CD4-positive, alpha-beta memory T cell (primary cell): ENCODE results near the gene SLC38A1. TPM values are rescaled to one million over a fixed set of nuclear protein-coding genes. Genes with fewer than 3 reads are reported as not detected.
"Not testable (repeated sequence)": the region's sequence is repeated elsewhere in the genome, so short reads cannot be mapped to it uniquely, and the experiment has no call there.

Experiments used
- CTCF ChIA-PET: fragments of 350-600 bp; sonication (Branson Sonifier 250); formaldehyde crosslinking; loops from one replicate; lab custom pipeline; 2021; ENCODE audit warnings: inconsistent platforms; ENCODE audit not compliant: partially characterized antibody; lab: Charles Lee
- POLR2A ChIA-PET: fragments of 350-600 bp; sonication (Branson Sonifier 250); formaldehyde crosslinking; loops from one replicate; lab custom pipeline; 2021; ENCODE audit not compliant: partially characterized antibody; lab: Charles Lee
- DNase-seq, 5 donors: peaks; one replicate each; pipeline versions ENCODE4 v3.0.0 to v3.0.0-alpha.2; 2020 to 2022; ENCODE audit warnings: mixed read lengths in 1 of 5
- H3K27ac ChIP-seq: one replicate; pipeline ENCODE4 v1.7.0; 2013; ENCODE audit warnings: low read depth, low read length
- H3K27me3 ChIP-seq: 2 replicates; pipeline ENCODE4 v1.7.0; 2013; ENCODE audit warnings: mild to moderate bottlenecking, low read length, moderate library complexity; ENCODE audit not compliant: insufficient read depth
- H3K36me3 ChIP-seq: 2 replicates; pipeline ENCODE4 v1.7.0; 2013; ENCODE audit warnings: mild to moderate bottlenecking, low read length, moderate library complexity; ENCODE audit not compliant: insufficient read depth
- H3K4me1 ChIP-seq: 2 replicates; pipeline ENCODE4 v1.7.0; 2013; ENCODE audit warnings: mild to moderate bottlenecking, low read length, moderate library complexity; ENCODE audit not compliant: insufficient read depth
- H3K4me3 ChIP-seq, 2 donors: one replicate each; pipeline ENCODE4 v1.7.0; 2013; ENCODE audit warnings: low read length in 2 of 2, mild to moderate bottlenecking in 1 of 2
- H3K9me3 ChIP-seq, 2 donors: one replicate each; pipeline ENCODE4 v1.7.0; 2013; ENCODE audit warnings: low read length in 2 of 2, control low read depth in 1 of 2; ENCODE audit not compliant: control insufficient read depth in 1 of 2
- H3K27ac Mint-ChIP-seq, 7 donors: one replicate each; pipeline ENCODE4 v1.8.0; 2020 to 2021; ENCODE audit warnings: mixed read lengths in 7 of 7, mild to moderate bottlenecking in 6 of 7, inconsistent platforms in 3 of 7, moderate library complexity in 3 of 7
- H3K27me3 Mint-ChIP-seq, 2 donors: one replicate each; pipeline ENCODE4 v1.8.0; 2020 to 2021; ENCODE audit warnings: mixed read lengths in 2 of 2
- H3K36me3 Mint-ChIP-seq, 2 donors: one replicate each; pipeline ENCODE4 v1.8.0; 2020 to 2021; ENCODE audit warnings: mixed read lengths in 2 of 2, inconsistent platforms in 1 of 2, mild to moderate bottlenecking in 1 of 2
- H3K4me1 Mint-ChIP-seq, 4 donors: one replicate each; pipeline ENCODE4 v1.8.0; 2020 to 2021; ENCODE audit warnings: mixed read lengths in 4 of 4, mild to moderate bottlenecking in 1 of 4
- H3K4me3 Mint-ChIP-seq, 8 donors: one replicate each; pipeline ENCODE4 v1.8.0; 2020 to 2021; ENCODE audit warnings: mixed read lengths in 8 of 8, mild to moderate bottlenecking in 7 of 8, moderate library complexity in 6 of 8, inconsistent platforms in 3 of 8
- H3K9me3 Mint-ChIP-seq, 8 donors: one replicate each; pipeline ENCODE4 v1.8.0; 2020 to 2021; ENCODE audit warnings: mixed read lengths in 8 of 8, mild to moderate bottlenecking in 5 of 8, inconsistent platforms in 3 of 8, moderate library complexity in 1 of 8
- intact Hi-C: fragments of 100-400 bp; cut with micrococcal nuclease; formaldehyde crosslinking; loops from one replicate; pipeline ENCODE4 v1.15.1; 2023
- polyA plus RNA-seq, 2 donors: library from polyadenylated mRNA; unstranded; fragments of 300-500 nt; fragmentation: Illumina TruSeq; gene quantifications; one replicate each; pipeline ENCODE4 v1.2.3, GENCODE V29; 2021
- total RNA-seq, 2 experiments: library from RNA; stranded (reverse); gene quantifications; one replicate each; pipeline ENCODE4 v1.2.3, GENCODE V29; 2021

Gene SLC38A1
- total and polyA plus RNA-seq, 4 experiments from 2014 or later: 230 to 307 (median 268) TPM

GRCh38 chr12:46251994-46252393, 16.8 kb downstream of the SLC38A1 start:
- Mint-ChIP-seq H3K4me1 (peaks cover 68 to 97% (median 81%) of the 10 kb centered on the region in 4 donors), H3K9me3 (peaks cover 6 to 42% (median 32%) of the 10 kb centered on the region in 8 donors), H3K4me3 (peak overlapping the region in 1 of 8 donors; percentile 20), H3K36me3 (peaks cover 86 to 91% of the 10 kb centered on the region in 2 donors), H3K27ac (peak overlapping the region in 4 of 7 donors; percentile 26 to 72 (median 35))
- Histone ChIP-seq H3K4me1 (peaks cover 56% of the 10 kb centered on the region), H3K36me3 (peaks cover 15% of the 10 kb centered on the region)
- H3K4me3 ChIP-seq, CTCF ChIA-PET, DNase-seq, H3K27ac ChIP-seq, intact Hi-C loops, H3K27me3 Mint-ChIP-seq, POLR2A ChIA-PET, H3K27me3 ChIP-seq, H3K9me3 ChIP-seq: not testable (repeated sequence)

- H3K4me1 Mint-ChIP-seq: peaks cover 66 to 97% (median 82%) of the 10 kb centered on the region in 4 donors
- H3K27me3 ChIP-seq, DNase-seq, intact Hi-C loops, H3K4me3 ChIP-seq, CTCF ChIA-PET, H3K27ac ChIP-seq, H3K9me3 ChIP-seq, H3K27me3 Mint-ChIP-seq: not testable (repeated sequence)
- Histone ChIP-seq H3K36me3 (peaks cover 21% of the 10 kb centered on the region), H3K4me1 (peaks cover 58% of the 10 kb centered on the region)
- POLR2A ChIA-PET: interaction anchor here (1.4 kb wide), 1 partner anchor 20 kb away, joined by 4 read pairs; no protein-coding TSS in a partner anchor
- peaks cover 91 to 95% of the 10 kb centered on the region in 2 donors for H3K36me3 Mint-ChIP-seq
- H3K27ac Mint-ChIP-seq: peak overlapping the region in 6 of 7 donors; percentile 10 to 83 (median 44)
- H3K4me3 Mint-ChIP-seq: peak overlapping the region in 6 of 8 donors; percentile 20 to 58 (median 54)
- H3K9me3 Mint-ChIP-seq: peaks cover 6 to 43% (median 32%) of the 10 kb centered on the region in 8 donors
These were observed 18.9 kb downstream of the SLC38A1 start for GRCh38 chr12:46249960-46250359.

GRCh38 chr12:46246021-46246700, 22.7 kb downstream of the SLC38A1 start:
- Histone ChIP-seq H3K4me3 (no peak overlapping the region), H3K27me3 (no peaks in the 10 kb centered on the region), H3K27ac (no peak overlapping the region), H3K36me3 (peaks cover 16% of the 10 kb centered on the region), H3K4me1 (peaks cover 71% of the 10 kb centered on the region), H3K9me3 (no peaks in the 10 kb centered on the region)
- intact Hi-C loops: no loop called here
- CTCF ChIA-PET: interaction anchor here (1.0 to 2.0 kb wide), 2 partner anchors 57 to 121 kb away, joined by 3 to 4 read pairs; no protein-coding TSS in a partner anchor
- Mint-ChIP-seq H3K27ac (peak overlapping the region; percentile 3 to 88 (median 65)), H3K36me3 (peaks cover 84% of the 10 kb centered on the region in 2 donors), H3K27me3 (no peaks in the 10 kb centered on the region), H3K9me3 (peaks cover 8 to 45% (median 31%) of the 10 kb centered on the region in 8 donors), H3K4me1 (peaks cover 69 to 96% (median 82%) of the 10 kb centered on the region in 4 donors), H3K4me3 (peak overlapping the region in 7 of 8 donors; percentile 8 to 73 (median 58))
- POLR2A ChIA-PET: interaction anchor here (0.8 to 1.5 kb wide), 7 partner anchors 10 to 31 kb away, joined by 3 to 9 read pairs (median 3); partner anchors contain the start of gene SLC38A1
- peak in 2 of 5 donors; percentile 33 to 37 for DNase-seq

GRCh38 chr12:46244997-46245396, 23.8 kb downstream of the SLC38A1 start:
- Histone ChIP-seq H3K27ac (no peak overlapping the region), H3K27me3 (no peaks in the 10 kb centered on the region), H3K9me3 (no peaks in the 10 kb centered on the region), H3K4me1 (peaks cover 76% of the 10 kb centered on the region), H3K36me3 (peaks cover 28% of the 10 kb centered on the region), H3K4me3 (no peak overlapping the region)
- Mint-ChIP-seq H3K27me3 (no peaks in the 10 kb centered on the region), H3K27ac (peak overlapping the region in 5 of 7 donors; percentile 3 to 75 (median 37)), H3K36me3 (peaks cover 82 to 84% of the 10 kb centered on the region in 2 donors), H3K4me3 (peak overlapping the region in 4 of 8 donors; percentile 12 to 73 (median 41)), H3K4me1 (peaks cover 61 to 96% (median 78%) of the 10 kb centered on the region in 4 donors), H3K9me3 (peaks cover 8 to 34% (median 23%) of the 10 kb centered on the region in 8 donors)
- intact Hi-C loops: no loop called here
- ChIA-PET POLR2A (interaction anchor here (1.1 to 1.3 kb wide), 2 partner anchors 22 to 24 kb away, joined by 3 to 4 read pairs; partner anchors contain the start of gene SLC38A1), CTCF (no interaction called here)
- no peak for DNase-seq

GRCh38 chr12:46244273-46244915, 24.4 kb downstream of the SLC38A1 start:
- peaks cover 33% of the 10 kb centered on the region for H3K36me3 ChIP-seq
- H3K27me3 Mint-ChIP-seq: no peaks in the 10 kb centered on the region
- peak overlapping the region in 4 of 8 donors; percentile 13 to 73 (median 25) for H3K4me3 Mint-ChIP-seq
- H3K27me3 ChIP-seq: no peaks in the 10 kb centered on the region
- peaks cover 8 to 28% (median 21%) of the 10 kb centered on the region in 8 donors for H3K9me3 Mint-ChIP-seq
- ChIA-PET CTCF (no interaction called here), POLR2A (interaction anchor here (1.1 kb wide), 1 partner anchor 24 kb away, joined by 4 read pairs; the partner anchor contains the start of gene SLC38A1)
- intact Hi-C loops: no loop called here
- no peak overlapping the region for H3K27ac ChIP-seq
- peaks cover 81 to 84% of the 10 kb centered on the region in 2 donors for H3K36me3 Mint-ChIP-seq
- DNase-seq: no peak
- H3K4me1 Mint-ChIP-seq: peaks cover 58 to 96% (median 77%) of the 10 kb centered on the region in 4 donors
- H3K9me3 ChIP-seq: no peaks in the 10 kb centered on the region
- peak overlapping the region in 4 of 7 donors; percentile 3 to 75 (median 38) for H3K27ac Mint-ChIP-seq
- no peak overlapping the region for H3K4me3 ChIP-seq
- H3K4me1 ChIP-seq: peaks cover 71% of the 10 kb centered on the region

- ChIA-PET POLR2A (interaction anchor here (0.9 to 2.3 kb wide), 5 partner anchors 9 to 28 kb away, joined by 3 to 14 read pairs (median 3); partner anchors contain the start of gene SLC38A1), CTCF (interaction anchor here (1.1 to 1.4 kb wide), 2 partner anchors 21 to 60 kb away, joined by 4 read pairs; no protein-coding TSS in a partner anchor)
- intact Hi-C loops: loop anchor here (2.0 kb wide), 1 partner anchor 20 kb away; no protein-coding TSS in a partner anchor
- Histone ChIP-seq H3K27ac (no peak overlapping the region), H3K27me3 (no peaks in the 10 kb centered on the region), H3K9me3 (no peaks in the 10 kb centered on the region), H3K36me3 (peaks cover 39% of the 10 kb centered on the region), H3K4me1 (peaks cover 83% of the 10 kb centered on the region), H3K4me3 (no peak overlapping the region)
- Mint-ChIP-seq H3K27ac (peak overlapping the region in 5 of 7 donors; percentile 2 to 58 (median 51)), H3K4me3 (peak overlapping the region in 2 of 8 donors; percentile 13 to 70), H3K4me1 (peaks cover 56 to 92% (median 75%) of the 10 kb centered on the region in 4 donors), H3K9me3 (peaks cover 2 to 13% (median 6%) of the 10 kb centered on the region in 8 donors), H3K36me3 (peaks cover 75 to 81% of the 10 kb centered on the region in 2 donors), H3K27me3 (no peaks in the 10 kb centered on the region)
- no peak for DNase-seq
These were observed 26.3 kb downstream of the SLC38A1 start for GRCh38 chr12:46242569-46242968.
